NCI-H2227 treated with DMSO at 0.1 percent for 48 hours (cell line): ENCODE data around the gene HEATR5A.
"Not testable (repeated sequence)": the region's sequence is repeated elsewhere in the genome, so short reads cannot be mapped to it uniquely, and the experiment has no call there.

Experiments
- DNase-seq: peaks from one replicate; lab custom pipeline; 2025; lab: John Stamatoyannopoulos, UW

Gene HEATR5A

GRCh38 chr14:31257554-31258426, 162.6 kb downstream of the HEATR5A start:
- DNase-seq = not testable (repeated sequence)

DNA sequence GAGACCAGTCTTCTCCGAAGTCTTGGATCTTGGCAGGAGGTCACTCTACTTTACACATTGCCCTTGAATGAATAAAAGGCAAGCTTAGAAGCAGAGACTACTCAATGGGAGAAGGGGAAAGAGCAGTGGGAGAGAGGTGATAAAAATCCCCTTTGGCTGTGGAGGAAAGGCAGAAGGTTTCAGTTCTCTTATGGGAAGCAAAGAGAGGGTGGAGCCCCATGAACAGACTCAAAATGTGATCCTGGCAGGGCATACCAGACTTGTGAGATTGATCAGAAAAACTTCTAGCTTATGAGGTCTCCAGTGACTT, 163.2 kb downstream of the HEATR5A start:
- no peak for DNase-seq

DNA sequence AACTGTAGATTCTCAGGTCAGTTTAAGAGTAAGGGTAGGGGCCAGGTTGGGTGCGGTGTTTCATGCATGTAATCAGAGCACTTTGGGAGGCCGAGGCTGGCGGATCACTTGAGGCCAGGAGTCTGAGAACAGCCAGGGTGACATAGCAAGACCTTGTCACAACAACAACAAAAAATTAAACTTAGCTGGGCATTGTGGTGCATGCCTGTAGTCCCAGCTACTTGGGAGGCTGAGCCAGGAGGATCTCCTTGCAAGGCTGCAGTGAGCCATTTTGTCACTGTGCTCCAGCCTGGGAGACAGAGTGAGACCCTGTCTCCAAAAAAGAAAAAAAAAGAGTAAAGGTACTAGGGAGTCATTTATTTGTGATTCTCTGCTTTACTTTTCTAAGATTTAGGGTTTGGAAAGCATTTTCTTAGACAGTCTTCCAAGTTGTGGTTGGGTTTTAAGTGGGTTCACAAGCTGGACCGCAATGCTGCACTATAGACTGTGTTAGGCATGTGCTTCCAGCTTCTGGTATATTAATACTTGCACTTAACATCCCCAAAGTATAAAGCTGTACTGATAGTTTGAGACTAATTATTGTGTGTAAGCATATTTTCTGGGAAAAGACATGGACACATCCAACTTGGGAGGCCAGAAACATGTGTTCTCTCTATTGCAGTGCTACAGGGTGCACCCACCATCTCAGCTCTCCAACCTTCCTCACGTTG, 163.7 kb downstream of the HEATR5A start:
- DNase-seq = no peak

GRCh38 chr14:31255918-31256317, 164.4 kb downstream of the HEATR5A start:
- not testable (repeated sequence) for DNase-seq

DNA sequence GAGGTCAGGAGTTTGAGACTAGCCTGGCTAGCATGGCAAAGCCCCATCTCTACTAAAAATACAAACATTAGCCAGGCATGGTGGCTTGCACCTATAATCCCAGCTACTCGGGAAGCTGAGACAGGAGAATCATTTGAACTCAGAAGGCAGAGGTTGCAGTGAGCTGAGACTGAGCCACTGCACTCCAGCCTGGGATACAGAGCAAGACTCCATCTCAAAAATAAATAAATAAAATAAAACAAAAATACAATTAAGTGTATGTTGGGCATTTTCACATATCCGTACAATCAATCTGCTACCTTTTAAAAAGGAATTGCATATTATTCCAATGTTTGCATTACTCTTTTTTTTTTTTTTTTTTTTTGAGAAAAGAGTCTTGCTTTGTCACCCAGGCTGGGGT, 165.1 kb downstream of the HEATR5A start:
- no peak for DNase-seq

- no peak for DNase-seq
Observed at GRCh38 chr14:31253746-31254471, 166.4 kb downstream of the HEATR5A start.

DNA sequence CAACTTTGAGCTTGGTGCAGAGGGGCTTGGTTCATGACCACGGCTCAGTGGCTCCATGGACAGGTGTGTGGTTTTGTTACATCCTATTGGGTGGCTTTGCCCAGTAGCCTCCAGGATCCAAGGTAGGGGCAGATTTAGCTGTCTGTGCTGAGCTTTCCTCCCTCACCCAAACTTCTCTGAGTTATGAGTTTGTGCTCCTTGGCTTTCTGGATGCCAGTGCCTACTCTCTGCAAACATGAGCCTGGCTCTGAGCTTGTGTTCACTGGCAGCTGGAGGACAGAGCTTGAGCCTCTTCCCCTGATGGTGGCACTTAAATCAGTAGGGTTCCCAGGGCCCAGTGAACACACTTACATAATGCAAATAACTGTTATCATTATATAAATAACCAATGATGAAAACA, 167.5 kb downstream of the HEATR5A start:
- DNase-seq = no peak

DNA sequence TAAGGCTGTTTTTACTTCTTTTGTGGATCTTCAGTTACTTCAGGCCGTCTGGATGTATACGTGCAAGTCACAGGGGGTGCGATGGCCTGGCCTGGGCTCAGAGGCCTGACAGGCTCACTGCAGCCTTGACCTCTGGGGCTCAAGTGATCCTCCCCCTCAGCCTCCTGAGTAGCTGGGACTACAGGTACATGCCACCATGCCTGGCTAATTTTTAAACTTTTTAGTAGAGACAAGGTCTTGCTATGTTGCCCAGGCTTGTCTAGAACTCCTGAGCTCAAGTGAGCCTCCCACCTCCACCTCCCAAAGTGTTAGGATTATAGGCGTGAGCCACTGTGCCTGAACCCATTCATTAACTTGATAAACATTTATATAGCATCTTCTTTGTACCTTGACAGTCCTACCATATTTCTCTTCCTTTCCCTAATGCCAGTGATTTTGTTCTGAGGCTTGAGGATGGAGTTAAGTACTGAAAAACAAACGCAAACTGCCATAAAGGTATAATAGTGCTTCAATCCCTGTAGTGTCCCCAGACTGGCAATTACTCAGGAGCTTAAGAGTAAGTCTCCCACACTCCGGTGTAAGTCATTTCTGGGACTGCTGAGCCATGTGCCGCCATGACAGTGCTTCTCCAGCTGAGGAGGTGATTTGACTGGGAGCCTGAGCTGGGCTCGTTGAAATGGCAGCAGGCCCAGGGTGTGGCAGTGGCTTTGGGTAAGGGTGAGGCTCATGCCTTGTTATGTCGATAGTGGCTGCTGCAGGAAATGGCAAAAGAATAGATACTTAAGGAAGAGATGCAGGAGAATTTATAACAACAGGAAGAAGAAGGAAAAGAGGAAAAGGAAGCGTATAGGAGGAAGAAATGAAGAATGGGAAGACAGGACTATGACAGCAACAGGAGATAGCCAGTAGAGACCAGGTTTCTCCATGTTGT, 169.1 kb downstream of the HEATR5A start:
- no peak for DNase-seq

GRCh38 chr14:31244626-31245025, 175.7 kb downstream of the HEATR5A start:
- DNase-seq = no peak

- no peak for DNase-seq
Observed at GRCh38 chr14:31243860-31244259, 176.5 kb downstream of the HEATR5A start.

DNA sequence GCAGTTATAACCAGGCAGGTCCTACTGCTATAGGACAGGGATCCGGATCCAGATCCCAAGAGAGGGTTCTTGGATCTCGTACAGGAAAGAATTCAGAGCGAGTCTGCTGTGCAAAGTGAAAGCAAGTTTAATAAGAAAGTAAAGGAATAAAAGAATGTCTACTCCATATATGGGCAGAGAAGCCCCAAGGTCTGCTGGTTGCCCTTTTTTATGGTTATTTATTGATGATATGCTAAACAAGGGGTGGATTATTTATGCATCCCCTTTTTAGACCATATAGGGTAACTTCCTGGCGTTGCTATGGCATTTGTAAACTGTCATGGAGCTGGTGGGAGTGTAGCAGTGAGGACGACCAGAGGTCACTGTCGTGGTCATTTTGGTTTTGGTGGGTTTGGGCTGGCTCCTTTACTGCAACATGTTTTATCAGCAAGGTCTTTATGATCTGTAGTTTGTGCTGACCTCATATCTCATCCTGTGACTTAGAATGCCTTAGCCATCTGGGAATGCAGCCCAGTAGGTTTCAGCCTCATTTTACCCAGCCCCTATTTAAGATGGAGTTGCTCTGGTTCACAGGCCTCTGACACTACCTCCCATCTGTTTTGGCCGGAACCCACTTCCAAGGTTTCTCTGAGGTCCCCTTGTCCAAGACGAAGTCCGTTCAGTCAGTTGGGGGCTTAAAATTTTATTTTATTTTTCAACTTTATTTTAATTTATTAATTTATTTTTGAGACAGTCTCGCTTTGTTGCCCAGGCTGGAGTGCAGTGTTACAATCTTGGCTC, 178.0 kb downstream of the HEATR5A start:
- not testable (repeated sequence) for DNase-seq
